Panc1 (cell line): ENCODE measurements around the gene C1orf198.

Experiments
- POLR2AphosphoS5 ChIP-seq: IDR thresholded peaks from 2 replicates; pipeline ENCODE4 v1.6.1; 2012; ENCODE audit warnings: mild to moderate bottlenecking, low read depth, low read length, moderate library complexity
- SIN3A ChIP-seq: IDR thresholded peaks from 2 replicates; pipeline ENCODE4 v1.6.1; 2012; ENCODE audit warnings: low read depth, mild to moderate bottlenecking, low read length, moderate library complexity, borderline replicate concordance; ENCODE audit not compliant: insufficient read depth
- TF ChIP-seq, protein P1 (sequence below): fragments of 450-650 bp; IDR thresholded peaks from 2 replicates; pipeline ENCODE4 v1.5.1; 2017; ENCODE audit warnings: mild to moderate bottlenecking

DNA sequence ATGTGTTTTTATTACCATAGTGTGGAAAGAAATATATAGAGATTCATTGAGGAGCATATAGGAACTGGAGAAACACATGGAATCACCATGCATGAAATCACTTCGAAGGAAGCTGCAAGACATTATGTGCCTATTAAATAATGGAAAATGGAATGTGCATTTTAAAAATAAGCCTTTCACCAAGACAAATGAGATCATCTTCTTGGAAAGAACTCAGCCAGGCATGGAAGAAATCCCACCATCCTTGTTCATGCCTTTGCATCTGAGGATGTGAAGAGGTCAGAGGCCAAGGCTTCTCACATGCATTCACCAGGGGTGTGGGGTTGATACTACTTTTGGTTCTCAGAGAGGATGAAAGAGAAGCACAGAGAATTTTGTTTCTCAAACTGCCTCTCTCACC, 50.0 kb downstream of the C1orf198 start:
- TF ChIP-seq, protein P1, sequence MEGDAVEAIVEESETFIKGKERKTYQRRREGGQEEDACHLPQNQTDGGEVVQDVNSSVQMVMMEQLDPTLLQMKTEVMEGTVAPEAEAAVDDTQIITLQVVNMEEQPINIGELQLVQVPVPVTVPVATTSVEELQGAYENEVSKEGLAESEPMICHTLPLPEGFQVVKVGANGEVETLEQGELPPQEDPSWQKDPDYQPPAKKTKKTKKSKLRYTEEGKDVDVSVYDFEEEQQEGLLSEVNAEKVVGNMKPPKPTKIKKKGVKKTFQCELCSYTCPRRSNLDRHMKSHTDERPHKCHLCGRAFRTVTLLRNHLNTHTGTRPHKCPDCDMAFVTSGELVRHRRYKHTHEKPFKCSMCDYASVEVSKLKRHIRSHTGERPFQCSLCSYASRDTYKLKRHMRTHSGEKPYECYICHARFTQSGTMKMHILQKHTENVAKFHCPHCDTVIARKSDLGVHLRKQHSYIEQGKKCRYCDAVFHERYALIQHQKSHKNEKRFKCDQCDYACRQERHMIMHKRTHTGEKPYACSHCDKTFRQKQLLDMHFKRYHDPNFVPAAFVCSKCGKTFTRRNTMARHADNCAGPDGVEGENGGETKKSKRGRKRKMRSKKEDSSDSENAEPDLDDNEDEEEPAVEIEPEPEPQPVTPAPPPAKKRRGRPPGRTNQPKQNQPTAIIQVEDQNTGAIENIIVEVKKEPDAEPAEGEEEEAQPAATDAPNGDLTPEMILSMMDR, result no peak
- TF ChIP-seq POLR2AphosphoS5 (no peak), SIN3A (no peak)
